OCI-LY3 (cell line): Measurements from ENCODE around the gene MTMR3.
A peak's percentile ranks its signal among the peaks of the same experiment; 100 is the strongest.
"Not testable (repeated sequence)": the region's sequence is repeated elsewhere in the genome, so short reads cannot be mapped to it uniquely, and the experiment has no call there.

Experiments
- H2AFZ ChIP-seq: fragments of 200-600, 300-600 bp; shearing (Covaris generic); 2 replicates; pipeline ENCODE4 v1.6.0; 2014; ENCODE audit warnings: antibody characterized with exemption, low read depth, low read length
- H3K27ac ChIP-seq: fragments of 200-600, 300-600 bp; sonication (generic); 2 replicates; pipeline ENCODE4 v1.5.1; 2014; ENCODE audit warnings: mild to moderate bottlenecking, low read length, moderate library complexity, mixed read lengths
- H3K27me3 ChIP-seq: fragments of 200-600, 300-600 bp; sonication (generic); 2 replicates; pipeline ENCODE4 v1.6.1; 2014; ENCODE audit warnings: low read depth, low read length, mixed read lengths
- H3K36me3 ChIP-seq: fragments of 200-600, 300-600 bp; sonication (generic); replicated peaks from 2 replicates; pipeline ENCODE3; 2014; ENCODE audit warnings: low read depth, low read length, mixed read lengths
- H3K4me1 ChIP-seq: fragments of 300-600, 200-600 bp; sonication (generic); 2 replicates; pipeline ENCODE4 v1.6.1; 2014; ENCODE audit warnings: low read length, mixed read lengths
- H3K4me2 ChIP-seq: fragments of 200-600, 300-600 bp; sonication (generic); 2 replicates; pipeline ENCODE4 v1.6.1; 2014; ENCODE audit warnings: low read length, mixed read lengths
- H3K4me3 ChIP-seq: fragments of 300-600, 200-600 bp; sonication (generic); 2 replicates; pipeline ENCODE4 v1.5.1; 2014; ENCODE audit warnings: antibody characterized with exemption, mild to moderate bottlenecking, low read length, moderate library complexity
- H3K79me2 ChIP-seq: fragments of 300-600, 200-600 bp; shearing (Covaris generic); 2 replicates; pipeline ENCODE4 v1.6.1; 2014; ENCODE audit warnings: mild to moderate bottlenecking, low read length, mixed read lengths
- H3K9ac ChIP-seq: fragments of 300-600, 200-600 bp; shearing (Covaris generic); 2 replicates; pipeline ENCODE4 v1.6.0; 2014; ENCODE audit warnings: mild to moderate bottlenecking, low read length, moderate library complexity
- H3K9me3 ChIP-seq: fragments of 200-600, 300-600 bp; shearing (Covaris generic); 2 replicates; pipeline ENCODE4 v1.6.1; 2014; ENCODE audit warnings: low read length, mixed read lengths; ENCODE audit not compliant: insufficient read depth
- H4K20me1 ChIP-seq: fragments of 200-600, 300-600 bp; sonication (generic); 2 replicates; pipeline ENCODE4 v1.6.1; 2016; ENCODE audit warnings: low read length, mixed read lengths; ENCODE audit not compliant: insufficient read depth
- CTCF ChIP-seq: fragments of 200-600, 300-600 bp; sonication (generic); IDR thresholded peaks from 2 replicates; pipeline ENCODE4 v1.5.1; 2014; ENCODE audit warnings: antibody characterized with exemption, low read length, low read depth
- EZH2phosphoT487 ChIP-seq: fragments of 200-600 bp; shearing (Covaris generic); IDR thresholded peaks from 2 replicates; pipeline ENCODE4 v1.6.1; 2018; ENCODE audit warnings: antibody characterized with exemption, mixed run types, low read depth

Gene MTMR3

GRCh38 chr22:29883045-29883774 is at the start of gene MTMR3:
MTMR3 (plus strand) TSS chr22:29883174; CDS start chr22:29971060, 87,886 bp downstream.
- H3K27me3 ChIP-seq: no peaks in the 10 kb centered on the region
- H3K9ac ChIP-seq: peak within 1 kb of the TSS; percentile 87
- peaks cover 40% of the 10 kb centered on the region for H3K79me2 ChIP-seq
- H3K4me3 ChIP-seq: peak within 1 kb of the TSS; percentile 88
- TF ChIP-seq CTCF (peak; percentile 43), EZH2phosphoT487 (no peak)
- H3K36me3 ChIP-seq: no peaks in the 10 kb centered on the region
- H2AFZ ChIP-seq: peak within 1 kb of the TSS; percentile 90
- peaks cover 6% of the 10 kb centered on the region for H4K20me1 ChIP-seq
- peak within 1 kb of the TSS; percentile 43 for H3K27ac ChIP-seq
- H3K9me3 ChIP-seq: no peaks in the 10 kb centered on the region
- H3K4me2 ChIP-seq: peak within 1 kb of the TSS; percentile 90
- H3K4me1 ChIP-seq: peaks cover 4% of the 10 kb centered on the region

- peaks cover 8% of the 10 kb centered on the region for H3K4me1 ChIP-seq
- H3K4me3 ChIP-seq: no peak overlapping the region
- no peaks in the 10 kb centered on the region for H4K20me1 ChIP-seq
- no peak overlapping the region for H3K4me2 ChIP-seq
- peaks cover 23% of the 10 kb centered on the region for H3K36me3 ChIP-seq
- H3K9ac ChIP-seq: no peak overlapping the region
- no peak overlapping the region for H3K27ac ChIP-seq
- no peaks in the 10 kb centered on the region for H3K9me3 ChIP-seq
- no peak overlapping the region for H2AFZ ChIP-seq
- no peak for TF ChIP-seq EZH2phosphoT487
- no peak for TF ChIP-seq CTCF
- H3K79me2 ChIP-seq: peaks cover 18% of the 10 kb centered on the region
- H3K27me3 ChIP-seq: no peaks in the 10 kb centered on the region
These were observed 49.5 kb upstream of the MTMR3 start for GRCh38 chr22:29833392-29833965.

- Histone ChIP-seq H2AFZ (no peak overlapping the region), H3K9ac (no peak overlapping the region), H3K79me2 (peaks cover 18% of the 10 kb centered on the region)
These were observed 48.9 kb upstream of the MTMR3 start for GRCh38 chr22:29834046-29834445.

GRCh38 chr22:29836791-29837370 is 46.1 kb upstream of the MTMR3 start:
- H3K9ac ChIP-seq, H4K20me1 ChIP-seq, H3K27me3 ChIP-seq, H3K9me3 ChIP-seq, H2AFZ ChIP-seq, H3K36me3 ChIP-seq, H3K27ac ChIP-seq: not testable (repeated sequence)
- Histone ChIP-seq H3K4me3 (peak overlapping the region; percentile 94), H3K4me2 (peak overlapping the region; percentile 89), H3K79me2 (peaks cover 18% of the 10 kb centered on the region), H3K4me1 (peaks cover 14% of the 10 kb centered on the region)

More at GRCh38 chr22:29834046-29834445, 48.9 kb upstream of the MTMR3 start:
- Histone ChIP-seq H4K20me1 (no peaks in the 10 kb centered on the region), H3K36me3 (peaks cover 23% of the 10 kb centered on the region), H3K27me3 (no peaks in the 10 kb centered on the region), H3K4me3 (no peak overlapping the region), H3K9me3 (no peaks in the 10 kb centered on the region), H3K4me1 (peaks cover 13% of the 10 kb centered on the region), H3K4me2 (no peak overlapping the region), H3K27ac (no peak overlapping the region)
- TF ChIP-seq CTCF (no peak), EZH2phosphoT487 (no peak)
